Breast epithelium (tissue), 4 donors: ENCODE results near the gene HLA-DPA1. TPM values are rescaled to one million over a fixed set of nuclear protein-coding genes. Genes with fewer than 3 reads are reported as not detected.
"Not testable (repeated sequence)": the region's sequence is repeated elsewhere in the genome, so short reads cannot be mapped to it uniquely, and the experiment has no call there.

Experiments used
- DNase-seq, 2 donors: peaks; one replicate each; pipeline ENCODE4 v3.0.0-alpha.2; 2019; ENCODE audit warnings: low spot score in 2 of 2
- H3K27ac ChIP-seq, 2 donors: fragments of 200-600 bp; sonication (generic) in 1 of 2; one replicate each; pipeline ENCODE4 v1.5.1; 2016 to 2019; ENCODE audit warnings: mild to moderate bottlenecking in 1 of 2
- H3K27me3 ChIP-seq, 2 donors: fragments of 200-600 bp; sonication (generic) in 1 of 2; one replicate each; pipeline versions ENCODE4 v1.5.1 to v1.6.0; 2017 to 2019; ENCODE audit warnings: control low read depth in 1 of 2, mild to moderate bottlenecking in 1 of 2
- H3K36me3 ChIP-seq: fragments of 200-600 bp; one replicate; pipeline ENCODE4 v1.5.1; 2019
- H3K4me1 ChIP-seq, 2 donors: fragments of 200-600 bp; sonication (generic); one replicate each; pipeline ENCODE4 v1.5.1; 2016 to 2019; ENCODE audit warnings: control low read depth in 1 of 2
- H3K4me3 ChIP-seq, 3 donors: fragments of 200-600 bp; sonication (generic); 1 replicate in 2 of 3; 2 replicates in 1 of 3; pipeline ENCODE4 v1.5.1; 2016 to 2019; ENCODE audit warnings: mild to moderate bottlenecking in 3 of 3, moderate library complexity in 2 of 3
- H3K9me3 ChIP-seq, 2 donors: fragments of 200-600 bp; sonication (generic) in 1 of 2; one replicate each; pipeline ENCODE4 v1.5.1; 2016 to 2019; ENCODE audit warnings: control low read depth in 1 of 2
- CTCF ChIP-seq, 3 donors: fragments of 450-650 bp; IDR thresholded peaks; one replicate each; pipeline ENCODE4 v1.5.1; 2016 to 2017; ENCODE audit warnings: antibody characterized with exemption in 3 of 3, mild to moderate bottlenecking in 3 of 3, moderate library complexity in 3 of 3
- POLR2A ChIP-seq: fragments of 450-650 bp; IDR thresholded peaks from one replicate; pipeline ENCODE4 v1.6.1; 2016; ENCODE audit warnings: antibody characterized with exemption, mild to moderate bottlenecking, moderate library complexity
- POLR2AphosphoS5 ChIP-seq, 3 donors: sonication (generic); formaldehyde crosslinking; IDR thresholded peaks; one replicate each; pipeline ENCODE4 v1.6.1; 2017; ENCODE audit warnings: antibody characterized with exemption in 3 of 3
- intact Hi-C: fragments of 100-400 bp; cut with DNase I; formaldehyde crosslinking; loops from one replicate; pipeline ENCODE4 v1.15.1; 2023; ENCODE audit warnings: low total_unique reads
- total RNA-seq, 3 donors: library from RNA; depleted of rRNA; stranded (reverse); fragments of >200 nt; gene quantifications; one replicate each; pipeline ENCODE4 v1.1.0, GENCODE V29; 2016

HLA-DPA1 gene
- total RNA-seq, 3 donors from 2014 or later: 51.8 to 116 (median 75.4) TPM

- Histone ChIP-seq H3K27ac (no peak overlapping the region), H3K4me1 (no peaks in the 10 kb centered on the region), H3K27me3 (no peaks in the 10 kb centered on the region), H3K9me3 (peaks cover 0 to 12% of the 10 kb centered on the region in 2 donors), H3K36me3 (no peaks in the 10 kb centered on the region), H3K4me3 (no peak overlapping the region)
- intact Hi-C loops: no loop called here
- DNase-seq: no peak
- TF ChIP-seq POLR2AphosphoS5 (IDR thresholded peaks at IDR 0.05): no peak
- TF ChIP-seq POLR2A: no peak
- TF ChIP-seq CTCF (IDR thresholded peaks at IDR 0.05): no peak
Measured at GRCh38 chr6:33103776-33104175, 30.3 kb upstream of the HLA-DPA1 start.

- H3K27ac ChIP-seq, intact Hi-C loops: not testable (repeated sequence)
Measured at GRCh38 chr6:33101121-33101737, 27.8 kb upstream of the HLA-DPA1 start.

GRCh38 chr6:33095681-33096080 is 22.2 kb upstream of the HLA-DPA1 start:
- intact Hi-C loops: no loop called here
- no peaks in the 10 kb centered on the region for H3K4me1 ChIP-seq
- no peak for DNase-seq
- H3K27ac ChIP-seq: no peak overlapping the region
- TF ChIP-seq POLR2A (no peak), POLR2AphosphoS5 (IDR thresholded peaks at IDR 0.05) (no peak)
- no peaks in the 10 kb centered on the region for H3K36me3 ChIP-seq
- no peaks in the 10 kb centered on the region for H3K27me3 ChIP-seq
- H3K9me3 ChIP-seq: peaks cover 0 to 6% of the 10 kb centered on the region in 2 donors
- H3K4me3 ChIP-seq: no peak overlapping the region

More at GRCh38 chr6:33101121-33101737, 27.8 kb upstream of the HLA-DPA1 start:
- H3K27me3 ChIP-seq, DNase-seq, H3K4me3 ChIP-seq, H3K4me1 ChIP-seq, H3K36me3 ChIP-seq: not testable (repeated sequence)
- H3K9me3 ChIP-seq: peaks cover 0 to 15% of the 10 kb centered on the region in 2 donors

GRCh38 chr6:33093855-33094254 is 20.4 kb upstream of the HLA-DPA1 start:
- Histone ChIP-seq H3K9me3 (peaks cover 0 to 3% of the 10 kb centered on the region in 2 donors), H3K4me3 (no peak overlapping the region), H3K27me3 (no peaks in the 10 kb centered on the region), H3K4me1 (no peaks in the 10 kb centered on the region), H3K27ac (no peak overlapping the region), H3K36me3 (no peaks in the 10 kb centered on the region)
- intact Hi-C loops: no loop called here
- TF ChIP-seq POLR2AphosphoS5 (IDR thresholded peaks at IDR 0.05) (no peak), CTCF (IDR thresholded peaks at IDR 0.05) (no peak), POLR2A (no peak)
- DNase-seq: no peak

- Histone ChIP-seq H3K4me1 (no peaks in the 10 kb centered on the region), H3K36me3 (no peaks in the 10 kb centered on the region), H3K27me3 (no peaks in the 10 kb centered on the region), H3K9me3 (peaks cover 0 to 3% of the 10 kb centered on the region in 2 donors), H3K27ac (no peak overlapping the region), H3K4me3 (no peak overlapping the region)
- no peak for TF ChIP-seq POLR2A
- TF ChIP-seq CTCF (IDR thresholded peaks at IDR 0.05): no peak
- TF ChIP-seq POLR2AphosphoS5 (IDR thresholded peaks at IDR 0.05): no peak
- no peak for DNase-seq
- intact Hi-C loops: no loop called here
Measured at GRCh38 chr6:33092385-33092784, 18.9 kb upstream of the HLA-DPA1 start.

- Histone ChIP-seq H3K27ac (no peak overlapping the region), H3K36me3 (no peaks in the 10 kb centered on the region), H3K27me3 (no peaks in the 10 kb centered on the region), H3K4me3 (no peak overlapping the region), H3K4me1 (no peaks in the 10 kb centered on the region), H3K9me3 (no peaks in the 10 kb centered on the region)
- DNase-seq: no peak
- no peak for TF ChIP-seq POLR2AphosphoS5 (IDR thresholded peaks at IDR 0.05)
- no peak for TF ChIP-seq CTCF (IDR thresholded peaks at IDR 0.05)
- TF ChIP-seq POLR2A: no peak
- intact Hi-C loops: no loop called here
Measured at GRCh38 chr6:33091957-33092356, 18.5 kb upstream of the HLA-DPA1 start.
